Mammary epithelial cell (primary cell): ENCODE results near the gene F13B.

Source experiments
- CTCF ChIP-seq, 2 donors: IDR thresholded peaks in 1 of 2; conservative IDR thresholded peaks in 1 of 2; 2 replicates each; pipeline ENCODE4 v1.5.1; 2011 to 2012; ENCODE audit warnings: inconsistent platforms in 2 of 2, low read length in 2 of 2, mild to moderate bottlenecking in 2 of 2, control low read depth in 1 of 2, low read depth in 1 of 2; ENCODE audit not compliant: insufficient read depth in 1 of 2; ENCODE audit errors: extremely low read depth in 1 of 2
- EZH2 ChIP-seq: IDR thresholded peaks from 2 replicates; pipeline ENCODE4 v1.6.1; 2012; ENCODE audit warnings: low read length, inconsistent platforms, borderline replicate concordance

- TF ChIP-seq EZH2, result no peak
- TF ChIP-seq CTCF (conservative IDR thresholded peaks at IDR 0.05 in 1 of 2, IDR thresholded peaks at IDR 0.05 in 1 of 2; ENCODE audit: extremely low read depth in 1 of 2, insufficient read depth in 1 of 2, low read depth in 1 of 2, low read length in 2 of 2), result no peak
These were observed 16.4 kb upstream of the F13B start for GRCh38 chr1:197083474-197083873.
